GOT3 (cell line): ENCODE measurements around the gene B3GAT1.

ENCODE experiments used
- DNase-seq: peaks from one replicate; lab custom pipeline; 2025; ENCODE audit warnings: mixed read lengths; lab: John Stamatoyannopoulos, UW

Gene B3GAT1

GRCh38 chr11:134409552-134410429, 2.3 kb downstream of the B3GAT1 start:
- DNase-seq: no peak

DNA sequence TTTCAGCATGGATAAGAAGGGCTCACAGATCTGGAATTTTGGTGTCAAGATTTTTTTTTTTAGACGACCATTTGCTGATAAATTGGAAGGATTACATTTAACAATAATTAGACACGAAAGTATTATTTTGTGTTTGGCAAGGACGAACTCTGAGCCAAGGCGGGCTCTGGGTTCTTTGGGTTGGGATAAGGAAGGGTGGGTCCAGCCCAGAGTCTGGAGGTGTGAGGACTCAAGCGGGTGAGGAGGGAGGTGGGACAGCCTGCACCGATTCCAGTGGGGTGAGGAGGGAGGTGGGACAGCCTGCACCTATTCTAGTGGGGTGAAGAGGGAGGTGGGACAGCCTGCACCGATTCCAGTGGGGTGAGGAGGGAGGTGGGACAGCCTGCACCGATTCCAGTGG, 4.1 kb downstream of the B3GAT1 start:
- DNase-seq: no peak

- DNase-seq: no peak
Observed at GRCh38 chr11:134407321-134407828, 4.7 kb downstream of the B3GAT1 start.

DNA sequence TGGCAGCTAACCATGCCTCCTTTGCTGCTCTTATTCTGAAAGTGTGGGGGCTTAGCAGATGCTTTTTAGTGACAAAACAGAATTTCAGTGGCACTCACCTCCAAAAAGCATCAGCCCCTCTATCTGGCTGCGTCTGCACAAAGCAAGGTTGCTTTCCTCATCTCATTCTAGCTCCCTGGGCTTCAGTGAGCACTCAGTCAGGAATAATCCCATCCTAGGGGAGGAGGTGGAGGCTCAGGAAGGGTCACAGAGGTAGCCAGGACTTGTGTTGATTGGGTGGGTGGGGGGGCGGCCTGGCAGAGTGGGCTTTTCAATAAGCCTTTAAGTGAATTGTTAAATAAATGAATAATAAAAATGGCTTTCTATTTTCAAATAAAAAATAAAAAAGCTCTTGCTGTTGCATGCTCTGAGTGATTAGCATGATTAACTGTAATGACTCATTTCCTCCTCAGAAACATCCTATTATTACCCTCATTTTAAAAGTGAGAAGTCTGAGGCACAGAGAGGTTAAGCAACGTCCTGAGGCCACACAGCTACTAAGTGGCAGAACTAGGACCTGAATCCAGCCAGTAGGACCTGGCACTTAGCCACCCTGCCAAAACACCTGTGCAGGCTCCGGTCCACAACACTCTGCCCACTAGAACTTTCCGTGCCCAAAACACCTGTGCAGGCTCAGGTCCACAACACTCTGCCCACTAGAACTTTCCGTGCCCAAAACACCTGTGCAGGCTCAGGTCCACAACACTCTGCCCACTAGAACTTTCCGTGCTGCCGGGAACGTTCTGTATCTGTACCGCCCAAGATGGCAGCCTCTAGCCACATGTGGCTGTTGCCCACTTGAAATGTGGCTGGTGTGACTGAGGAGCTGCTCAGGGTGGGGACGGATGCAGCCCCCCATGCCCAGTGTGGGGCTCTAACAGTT, 5.5 kb downstream of the B3GAT1 start:
- DNase-seq: no peak

DNA sequence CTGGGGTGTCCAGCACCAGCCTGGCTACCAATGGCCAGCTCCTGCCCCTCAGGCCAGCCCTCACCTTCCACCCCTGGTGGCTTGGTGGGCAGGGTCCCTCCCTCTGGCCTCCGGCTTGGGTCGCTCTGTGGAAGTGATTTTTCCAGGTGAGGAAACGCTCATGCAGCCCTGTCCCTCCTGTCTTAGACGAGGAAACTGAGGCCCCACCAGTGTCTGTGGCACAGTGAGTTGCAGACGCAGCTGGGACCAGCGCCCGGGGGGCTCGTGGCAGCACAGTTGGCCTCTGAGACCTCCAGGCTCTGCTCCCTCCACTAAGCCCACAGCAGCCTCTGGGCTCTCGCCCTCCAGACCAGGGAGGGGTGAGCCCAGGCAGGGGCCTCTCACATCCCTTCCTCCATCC, 6.2 kb downstream of the B3GAT1 start:
- DNase-seq: no peak

DNA sequence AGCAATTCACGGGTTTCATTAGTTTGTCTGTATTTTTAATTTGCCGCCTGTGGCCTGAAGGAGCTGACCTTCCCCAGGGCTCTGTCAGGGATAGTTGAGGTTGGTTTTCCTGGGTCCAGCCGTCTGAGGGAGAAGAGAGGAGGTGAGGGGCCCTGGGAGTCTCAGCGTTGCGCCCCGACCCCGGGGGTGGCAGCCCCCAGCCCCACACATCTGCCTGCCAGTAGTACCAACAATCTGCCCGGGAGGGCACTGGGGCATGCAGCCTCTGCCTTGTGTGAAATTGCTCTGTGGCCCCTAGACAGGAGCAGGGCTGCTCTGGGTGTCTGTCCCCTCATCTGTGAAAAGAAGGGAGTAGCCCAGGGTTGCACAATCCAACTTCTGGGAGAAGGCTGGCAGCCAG, 6.6 kb downstream of the B3GAT1 start:
- DNase-seq: no peak

DNA sequence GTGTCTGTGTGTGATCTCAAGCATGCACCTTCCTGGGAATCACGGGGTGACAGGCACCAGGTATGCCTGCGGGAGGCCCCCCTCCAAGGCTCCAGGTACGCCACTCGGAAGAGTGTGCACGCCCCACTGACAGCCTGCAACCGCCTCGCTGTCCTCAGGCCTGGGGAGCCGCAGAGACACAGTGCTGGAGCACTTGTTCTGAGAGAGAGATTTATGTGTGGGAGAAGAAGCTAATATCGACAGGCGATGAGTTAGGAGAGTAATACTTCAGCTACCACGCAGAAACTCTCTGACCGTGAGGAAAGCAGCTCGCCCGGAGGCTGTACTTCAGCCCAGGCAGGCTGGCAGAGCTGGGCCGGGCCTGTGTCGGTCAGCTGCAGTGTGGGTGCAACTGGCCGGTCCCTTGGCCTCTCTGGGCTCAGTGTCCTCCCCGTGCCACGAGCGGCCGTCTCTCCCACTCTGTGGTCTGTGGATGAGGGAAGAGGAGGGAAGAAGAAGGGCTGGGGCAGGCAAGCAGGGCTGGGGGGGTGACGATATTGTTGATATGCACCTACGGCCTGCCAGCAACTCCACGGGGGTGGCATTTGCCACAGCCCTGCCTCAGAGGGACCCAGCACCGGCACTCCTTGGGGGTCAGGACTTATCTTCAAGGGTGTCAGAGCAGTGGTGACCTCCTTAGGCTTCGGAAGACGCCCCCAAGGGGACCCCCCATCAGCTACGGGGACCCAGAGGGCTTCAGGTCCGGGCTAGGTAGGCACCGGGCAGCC, 7.3 kb downstream of the B3GAT1 start:
- DNase-seq: no peak

DNA sequence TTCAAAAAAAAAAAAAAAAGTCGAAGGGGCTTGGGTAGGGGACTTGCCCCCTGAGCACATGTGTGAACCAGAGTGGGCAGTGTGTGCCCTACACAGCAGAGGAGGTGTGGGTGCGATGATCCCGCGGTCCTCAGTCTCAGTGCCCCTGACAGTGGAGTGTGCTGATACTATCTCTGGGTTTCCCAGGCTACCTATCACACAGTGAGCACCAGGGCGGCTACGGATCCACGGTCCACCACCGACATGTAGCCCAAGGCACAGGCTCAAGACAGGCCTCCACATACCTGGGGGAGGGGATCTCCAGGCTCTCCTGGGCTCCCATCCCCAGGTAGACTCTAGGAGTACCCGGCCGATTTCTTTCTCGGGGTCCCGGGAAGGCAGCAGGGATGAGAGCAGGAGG, 9.1 kb downstream of the B3GAT1 start:
- DNase-seq: no peak

DNA sequence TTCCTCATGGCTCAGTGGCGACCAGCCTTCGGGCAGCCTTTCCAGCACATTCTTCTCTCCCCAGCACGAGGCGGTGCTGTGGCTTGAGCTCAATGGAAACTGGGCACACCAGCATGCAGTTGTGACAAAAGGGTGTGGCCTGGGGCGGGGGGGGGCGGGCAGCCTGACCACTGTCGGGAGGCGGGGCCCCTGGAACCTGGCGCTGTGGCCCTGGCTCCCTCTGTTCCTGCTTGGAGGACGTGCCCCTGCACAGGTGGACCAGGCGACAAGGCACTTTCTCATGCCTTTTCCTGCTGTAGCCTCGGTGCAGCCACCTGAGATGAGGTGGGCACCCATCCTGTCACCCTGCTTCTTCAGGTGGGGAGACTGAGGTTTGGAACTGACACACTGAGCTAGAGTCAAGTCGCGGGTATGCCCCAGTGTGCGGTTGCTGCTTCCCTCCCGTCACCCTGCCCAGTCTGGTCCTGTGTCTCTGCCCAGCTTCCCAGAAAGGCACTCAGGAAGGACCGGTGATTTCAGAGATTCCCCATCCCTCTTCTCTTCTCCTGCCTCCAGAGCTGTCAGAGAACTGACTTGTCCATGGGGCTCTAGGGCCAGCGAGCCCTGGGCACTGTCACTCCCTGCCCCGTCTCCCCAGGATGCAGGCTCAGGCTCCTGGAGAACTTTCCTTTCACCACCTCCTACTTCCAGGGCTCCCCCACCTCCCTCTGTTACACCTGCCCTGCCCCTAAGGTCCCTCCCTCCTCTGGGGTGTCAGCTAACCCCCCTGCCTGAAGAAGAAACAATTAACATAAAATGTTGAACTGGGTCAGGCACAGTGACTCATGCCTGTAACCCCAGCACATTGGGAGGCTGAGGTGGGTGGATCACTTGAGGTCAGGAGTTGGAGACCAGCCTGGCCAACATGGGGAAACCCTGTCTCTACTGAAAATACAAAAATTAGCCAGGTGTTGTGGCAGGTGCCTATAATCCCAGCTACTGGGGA, 9.9 kb downstream of the B3GAT1 start:
- no peak for DNase-seq

GRCh38 chr11:134399996-134400395, 12.0 kb downstream of the B3GAT1 start:
- DNase-seq: no peak

GRCh38 chr11:134399293-134399654, 12.8 kb downstream of the B3GAT1 start:
- DNase-seq: no peak

DNA sequence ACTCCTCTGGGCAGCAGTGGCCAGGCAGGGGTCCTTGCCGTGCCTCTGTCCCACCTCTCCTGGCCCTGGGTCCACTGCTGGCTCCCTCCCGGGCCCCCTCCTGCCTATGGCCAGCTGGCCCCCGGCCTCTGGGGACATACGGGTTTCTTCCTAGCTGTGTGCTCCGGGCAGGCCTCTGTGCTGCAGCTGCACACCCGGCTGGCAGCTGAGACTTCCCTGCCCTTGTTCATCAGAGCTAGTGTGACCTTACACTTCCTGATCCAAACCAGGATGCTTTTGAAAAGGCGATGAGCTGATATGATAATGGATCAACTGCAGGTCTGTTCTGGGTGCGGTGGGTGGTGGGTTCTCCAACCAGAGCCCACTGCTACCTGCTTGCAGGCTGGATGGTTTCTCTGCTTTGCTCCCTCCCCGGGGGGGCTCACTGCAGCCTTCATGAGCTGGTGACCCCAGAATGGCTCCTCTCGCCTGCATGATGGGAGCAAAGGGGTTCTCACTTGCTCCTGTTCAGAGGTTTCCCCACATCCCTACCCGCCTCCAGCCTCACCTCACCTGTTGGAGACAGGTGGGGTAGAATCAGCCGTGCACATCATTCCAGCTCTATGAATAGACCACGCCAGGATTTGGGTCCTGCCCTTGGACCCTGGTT, 13.3 kb downstream of the B3GAT1 start:
- DNase-seq: no peak

- DNase-seq: no peak
Observed at GRCh38 chr11:134398079-134398444, 14.0 kb downstream of the B3GAT1 start.

- no peak for DNase-seq
Observed at GRCh38 chr11:134397304-134398078, 14.6 kb downstream of the B3GAT1 start.

- no peak for DNase-seq
Observed at GRCh38 chr11:134395002-134395401, 17.0 kb downstream of the B3GAT1 start.

DNA sequence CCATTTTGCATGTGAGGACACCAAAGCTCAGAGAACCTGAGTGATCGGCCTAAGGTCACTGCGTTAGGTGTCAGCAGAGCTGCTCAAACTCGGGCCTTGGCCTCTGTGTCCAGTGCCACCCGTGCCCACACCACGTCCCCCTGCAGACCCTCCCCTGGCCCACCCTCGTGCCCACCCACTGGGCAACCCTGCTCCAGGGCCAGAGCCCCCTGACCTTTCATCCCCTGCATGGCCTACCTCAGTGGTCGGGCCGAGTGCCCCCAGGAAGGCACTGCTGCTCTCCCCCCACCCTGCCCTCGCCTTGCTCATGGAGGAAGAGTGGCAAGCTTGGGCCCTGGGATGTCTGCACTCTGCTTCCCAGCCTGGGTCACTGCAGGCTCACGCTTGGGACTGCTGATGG, 17.7 kb downstream of the B3GAT1 start:
- no peak for DNase-seq

- no peak for DNase-seq
Observed at GRCh38 chr11:134393638-134394037, 18.4 kb downstream of the B3GAT1 start.

DNA sequence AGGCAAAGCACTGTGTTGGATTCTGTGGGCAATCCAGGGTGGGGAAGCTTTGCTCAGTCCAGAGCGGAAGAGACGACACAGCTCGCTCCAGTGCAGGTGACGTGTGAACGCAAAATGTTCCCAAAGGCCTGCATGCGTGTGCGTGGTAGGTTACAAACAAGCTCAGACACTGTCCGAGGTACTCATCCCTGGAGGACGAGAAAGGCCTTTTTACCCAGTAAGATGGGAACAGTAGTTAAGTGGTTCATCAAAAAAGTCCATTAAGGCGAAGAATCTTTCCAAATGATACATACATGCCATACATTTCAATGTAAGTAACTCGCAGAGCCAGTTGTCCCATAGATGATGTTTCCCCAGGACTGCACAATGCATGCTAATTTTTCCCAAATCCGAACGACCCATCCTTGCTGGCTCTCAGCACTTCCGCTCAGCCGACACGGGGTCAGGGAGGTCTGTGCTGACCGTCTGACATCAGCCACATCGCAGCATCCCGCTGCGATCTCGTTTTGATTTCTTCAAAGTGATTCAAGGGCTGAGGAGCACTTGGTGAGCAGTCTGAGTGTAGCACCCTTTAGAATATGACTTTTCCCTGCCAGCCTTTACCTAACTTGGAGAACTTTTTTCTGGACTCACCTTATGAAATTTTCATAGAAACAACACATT, 19.0 kb downstream of the B3GAT1 start:
- no peak for DNase-seq

DNA sequence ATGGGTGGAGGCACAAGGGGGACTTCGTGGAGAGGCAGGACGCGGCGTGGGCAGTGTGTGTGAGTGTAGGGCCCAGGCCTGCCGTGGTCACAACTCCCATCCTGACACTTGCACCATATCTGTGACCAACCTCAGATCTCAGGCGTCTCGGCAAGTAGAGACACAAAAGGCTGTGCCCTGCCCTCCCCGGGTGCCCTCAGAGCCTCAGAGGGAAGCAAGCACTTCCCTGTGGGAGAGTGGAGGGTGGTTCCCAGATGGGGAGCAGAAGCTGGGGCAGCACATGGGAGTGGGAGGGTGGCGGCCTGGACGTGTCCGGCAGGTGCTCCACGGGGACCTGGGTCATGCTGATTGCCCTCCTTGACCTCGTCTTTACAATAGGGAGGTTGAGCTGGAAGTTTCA, 20.4 kb downstream of the B3GAT1 start:
- no peak for DNase-seq
